Stimulated activated CD8-positive, alpha-beta memory T cell treated with anti-CD3 and anti-CD28 coated beads, Interleukin-15, amount 100 ng/mL, for 48 hours (primary cell): ENCODE results near the gene CUL1.

ENCODE experiments used
- DNase-seq, 2 donors: peaks; one replicate each; pipeline ENCODE4 v3.0.0-alpha.2; 2020; ENCODE audit warnings: low read depth in 2 of 2

Gene CUL1

GRCh38 chr7:148804343-148805235 lies 105.9 kb downstream of the CUL1 start:
- no peak for DNase-seq

GRCh38 chr7:148806187-148806586 lies 107.5 kb downstream of the CUL1 start:
- DNase-seq: no peak

- DNase-seq: no peak
Observed at GRCh38 chr7:148807436-148807835, 108.7 kb downstream of the CUL1 start.

- no peak for DNase-seq
Observed at GRCh38 chr7:148809856-148810255, 111.2 kb downstream of the CUL1 start.

- DNase-seq: no peak
Observed at GRCh38 chr7:148811892-148812291, 113.2 kb downstream of the CUL1 start.

GRCh38 chr7:148813890-148814289 lies 115.2 kb downstream of the CUL1 start:
- no peak for DNase-seq

GRCh38 chr7:148814922-148815559 lies 116.3 kb downstream of the CUL1 start:
- no peak for DNase-seq

GRCh38 chr7:148815612-148816011 lies 116.9 kb downstream of the CUL1 start:
- DNase-seq: no peak

GRCh38 chr7:148819697-148820360 lies 121.1 kb downstream of the CUL1 start:
- no peak for DNase-seq

- DNase-seq: no peak
Observed at GRCh38 chr7:148821422-148821821, 122.7 kb downstream of the CUL1 start.

GRCh38 chr7:148824864-148825263 lies 126.2 kb downstream of the CUL1 start:
- DNase-seq: no peak

- no peak for DNase-seq
Observed at GRCh38 chr7:148825338-148825737, 126.6 kb downstream of the CUL1 start.

- DNase-seq: no peak
Observed at GRCh38 chr7:148828965-148829364, 130.3 kb downstream of the CUL1 start.

GRCh38 chr7:148830897-148831692 lies 132.4 kb downstream of the CUL1 start:
- DNase-seq: no peak

GRCh38 chr7:148831782-148832181 lies 133.1 kb downstream of the CUL1 start:
- DNase-seq: no peak

- DNase-seq: no peak
Observed at GRCh38 chr7:148834605-148835004, 135.9 kb downstream of the CUL1 start.

GRCh38 chr7:148835854-148836253 lies 137.2 kb downstream of the CUL1 start:
- DNase-seq: no peak

- DNase-seq: no peak
Observed at GRCh38 chr7:148838905-148839304, 140.2 kb downstream of the CUL1 start.

GRCh38 chr7:148847815-148848734 lies 149.4 kb downstream of the CUL1 start:
- no peak for DNase-seq

GRCh38 chr7:148849393-148850098 lies 150.8 kb downstream of the CUL1 start:
- DNase-seq: no peak
